Measurements from ENCODE around the gene UBE2O.

UBE2O gene

DNA sequence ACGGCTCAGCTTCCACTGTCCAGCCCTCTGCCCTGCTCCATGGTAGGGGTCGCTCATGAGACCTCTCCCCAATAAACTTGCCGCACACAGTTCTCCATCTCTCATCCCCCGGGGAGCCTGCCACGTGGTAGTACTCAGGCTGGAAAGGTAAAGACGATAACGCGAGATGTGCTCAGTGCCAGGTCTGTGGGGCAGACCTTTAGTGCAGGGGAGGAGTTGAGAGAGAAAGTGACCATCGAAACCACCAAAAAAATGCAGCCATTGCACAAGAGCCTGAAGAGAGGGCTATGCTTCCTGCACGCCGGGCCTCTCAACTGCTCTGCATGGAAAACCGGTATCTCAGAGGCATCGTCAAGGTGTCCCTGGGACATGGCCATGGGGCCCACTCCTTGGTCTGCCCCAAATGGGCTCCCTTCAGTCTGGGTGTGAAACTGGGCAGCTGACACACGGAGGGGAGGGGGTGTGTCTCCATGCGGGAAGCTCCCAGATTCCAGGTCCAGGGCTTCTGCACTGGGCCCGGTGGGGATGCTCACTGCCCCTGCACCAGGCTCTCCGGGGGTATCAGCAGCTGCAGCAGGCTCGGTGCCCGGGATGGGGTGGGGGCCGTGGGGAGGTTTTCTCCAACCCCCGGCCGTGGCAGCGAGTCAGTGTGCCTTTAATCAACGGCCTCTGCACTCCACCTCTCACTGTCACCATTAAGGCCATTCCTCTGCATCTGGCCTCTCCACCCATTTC, 9.8 kb upstream of the UBE2O start:
- no peak for DNase-seq

DNA sequence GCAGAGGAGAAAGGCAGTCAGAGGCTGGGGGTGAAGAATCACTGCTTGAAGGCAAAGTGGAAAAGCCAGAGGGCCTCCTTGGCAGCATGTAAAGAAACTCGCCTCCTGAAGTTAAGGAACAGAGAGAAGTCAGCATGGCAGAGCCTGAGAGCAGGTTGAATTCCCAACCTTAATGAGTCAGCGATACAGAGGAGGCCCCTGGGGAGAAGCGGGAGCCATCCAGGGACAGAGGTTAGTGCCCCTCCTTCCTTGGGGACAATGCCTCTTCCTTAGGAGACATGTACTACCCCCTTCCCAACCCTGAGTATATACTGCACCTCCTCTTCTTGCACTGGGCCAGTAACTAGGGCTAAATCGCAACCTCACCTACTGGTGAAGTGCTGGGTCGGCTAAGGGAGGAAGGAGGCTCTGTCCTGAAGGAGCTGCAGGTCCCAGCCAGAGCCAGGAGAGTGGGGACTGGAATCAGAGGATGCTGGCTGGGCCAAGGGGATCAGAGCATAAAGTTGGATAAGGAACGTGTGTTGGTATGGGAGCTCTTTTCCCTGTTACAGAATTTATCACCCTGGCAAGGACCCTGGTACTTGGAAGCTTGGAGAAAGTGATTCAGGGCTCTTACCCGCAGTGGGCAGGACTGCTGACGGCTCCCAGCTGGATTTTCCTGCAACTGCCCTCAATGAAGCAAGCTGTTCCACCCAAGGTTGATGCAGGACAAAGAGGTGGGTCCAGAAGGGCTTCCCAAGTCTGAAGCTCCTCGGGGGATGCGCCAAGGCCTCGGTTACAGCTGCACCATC, 9.0 kb upstream of the UBE2O start:
- no peak for DNase-seq

DNA sequence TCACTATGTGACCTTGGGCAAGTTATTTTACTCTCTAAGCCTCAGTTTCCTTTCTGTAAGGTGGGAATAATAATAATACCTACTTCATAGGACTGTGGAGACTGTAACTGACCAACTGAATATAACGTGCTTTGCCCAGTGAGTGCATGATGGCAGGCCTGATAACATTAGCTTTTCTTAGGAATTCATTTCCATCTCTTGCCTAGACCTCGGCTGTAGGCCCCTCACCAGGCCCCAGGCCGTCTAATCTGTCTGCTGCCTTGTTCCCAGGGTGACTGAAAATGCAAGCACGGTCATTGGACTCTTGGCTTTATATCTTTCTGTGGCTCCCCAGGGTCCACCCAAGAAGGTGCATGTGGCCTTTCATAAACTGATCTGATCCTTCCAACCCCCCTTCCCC, 6.7 kb upstream of the UBE2O start:
- DNase-seq = no peak

DNA sequence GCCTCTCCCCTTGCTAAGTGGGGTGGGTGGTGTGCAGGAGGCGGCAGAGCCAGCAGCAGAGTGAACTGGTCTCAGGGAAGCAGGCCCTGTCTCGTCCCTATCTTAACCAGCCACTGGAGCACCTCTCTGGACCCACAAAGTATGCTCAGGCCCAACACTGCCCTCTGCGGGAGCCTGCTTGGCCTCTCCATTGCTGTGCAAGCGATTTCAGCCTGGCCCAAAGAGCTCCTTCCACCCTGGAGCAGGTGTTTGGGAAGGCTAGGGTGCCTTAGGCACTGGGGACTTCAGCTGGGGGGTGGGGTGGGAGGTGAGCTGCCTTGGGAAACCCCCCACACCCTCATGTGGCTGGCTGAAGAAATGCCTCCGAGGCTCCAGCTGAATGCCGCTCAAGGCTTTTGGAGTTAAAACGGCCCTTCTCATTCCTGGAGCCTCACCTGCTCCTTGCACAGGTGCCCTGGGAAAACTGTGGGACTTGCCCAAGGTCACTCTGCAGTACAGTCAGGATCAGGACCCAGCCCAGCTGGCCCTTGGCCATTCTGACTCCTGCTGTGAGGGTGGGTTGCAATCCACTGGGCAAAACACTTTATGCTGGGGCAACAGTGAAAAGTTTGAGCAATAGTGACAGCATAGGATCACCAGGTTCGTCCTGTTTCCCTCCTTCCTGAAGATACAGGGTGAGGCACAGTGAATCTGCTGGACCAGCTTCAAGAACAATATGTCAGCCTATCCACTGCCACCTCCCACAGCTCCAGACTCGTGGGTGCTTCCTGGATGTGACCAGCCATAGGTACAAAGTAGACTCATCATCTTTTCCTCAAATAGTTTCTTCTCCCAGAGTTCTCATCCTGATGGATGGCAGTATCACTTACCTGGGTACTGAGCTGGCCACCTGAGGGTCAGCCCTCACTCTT, 5.9 kb upstream of the UBE2O start:
- DNase-seq = peak in 1 of 2 donors; percentile 16

DNA sequence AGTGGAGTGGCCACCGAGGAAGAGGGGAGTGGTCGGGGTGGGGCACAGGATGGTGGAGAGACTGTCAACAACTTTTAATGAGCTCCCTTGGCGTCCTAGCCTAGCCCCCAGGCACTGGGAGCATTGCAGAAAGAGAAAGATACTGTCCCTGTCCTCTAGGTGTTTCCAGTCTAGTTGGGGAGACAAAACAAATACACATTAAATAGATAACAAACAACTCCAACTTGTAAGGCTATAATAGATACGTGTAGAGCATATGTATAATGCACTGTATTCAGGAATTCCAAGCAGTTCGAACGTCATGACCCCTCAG, 435 bp upstream of the UBE2O start:
- DNase-seq = no peak

DNA sequence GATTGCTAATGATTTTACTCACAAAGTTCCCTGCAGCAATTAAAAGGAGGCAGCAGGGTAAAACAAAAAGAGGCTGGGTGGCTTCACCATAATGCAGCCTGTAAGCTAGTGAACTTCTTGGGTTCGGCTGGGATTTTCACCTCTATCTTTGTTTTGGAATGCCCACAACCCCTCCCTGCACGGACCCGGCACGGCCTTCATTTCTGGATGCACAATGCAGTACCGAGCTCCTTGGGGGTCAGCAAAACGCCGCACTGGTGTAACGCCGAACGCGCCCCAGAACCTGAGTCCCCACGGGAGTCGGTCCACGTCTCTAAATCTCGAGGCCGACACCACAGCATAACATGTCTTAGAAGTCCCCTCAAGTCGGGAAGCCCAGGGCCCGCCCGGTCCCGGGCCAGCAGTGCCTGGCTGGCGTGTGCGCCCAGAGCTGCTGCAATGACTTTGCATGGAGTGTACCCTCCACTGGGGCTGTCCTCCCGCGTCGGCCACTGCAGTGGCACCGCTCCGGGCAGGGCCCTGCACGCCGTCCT, 759 bp downstream of the UBE2O start:
- DNase-seq = peak in 1 of 2 donors; percentile 21

DNA sequence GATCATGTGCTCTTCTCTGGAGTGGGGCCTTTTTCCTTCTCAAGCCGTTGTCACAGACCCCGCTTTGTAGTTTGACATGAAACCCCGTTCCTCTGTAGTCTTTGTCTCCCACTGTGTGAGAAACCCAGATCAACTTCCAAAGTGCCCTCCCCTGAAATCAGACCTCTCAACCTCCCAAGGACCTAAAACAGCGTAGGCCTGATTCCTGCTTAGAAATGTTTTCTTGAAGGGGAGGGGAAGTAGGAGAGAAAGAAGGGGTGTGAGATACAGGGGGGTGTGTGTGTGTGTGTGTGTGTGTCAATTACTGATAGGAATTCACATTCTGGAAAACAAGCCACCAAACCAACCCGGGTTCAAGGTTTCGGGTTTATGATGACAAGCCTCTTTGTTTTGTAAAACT, 1.4 kb downstream of the UBE2O start:
- no peak for DNase-seq

DNA sequence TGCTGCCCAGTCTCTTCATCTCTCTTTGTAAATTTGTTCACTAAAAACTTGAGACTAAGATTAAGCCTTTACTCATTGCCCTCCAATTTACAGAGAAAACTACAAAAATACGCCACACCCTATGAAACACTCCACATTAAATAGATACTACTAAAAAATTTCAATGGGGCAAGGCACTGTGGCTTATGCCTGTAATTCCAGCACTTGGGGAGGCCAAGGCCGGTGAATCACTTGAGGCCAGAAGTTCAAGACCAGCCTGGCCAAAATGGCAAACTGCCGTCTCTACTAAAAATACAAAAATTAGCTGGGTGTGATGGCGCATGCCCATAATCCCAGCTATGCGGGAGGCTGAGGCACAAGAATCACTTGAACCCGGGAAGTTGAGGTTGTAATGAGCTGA, 3.8 kb downstream of the UBE2O start:
- DNase-seq = no peak

DNA sequence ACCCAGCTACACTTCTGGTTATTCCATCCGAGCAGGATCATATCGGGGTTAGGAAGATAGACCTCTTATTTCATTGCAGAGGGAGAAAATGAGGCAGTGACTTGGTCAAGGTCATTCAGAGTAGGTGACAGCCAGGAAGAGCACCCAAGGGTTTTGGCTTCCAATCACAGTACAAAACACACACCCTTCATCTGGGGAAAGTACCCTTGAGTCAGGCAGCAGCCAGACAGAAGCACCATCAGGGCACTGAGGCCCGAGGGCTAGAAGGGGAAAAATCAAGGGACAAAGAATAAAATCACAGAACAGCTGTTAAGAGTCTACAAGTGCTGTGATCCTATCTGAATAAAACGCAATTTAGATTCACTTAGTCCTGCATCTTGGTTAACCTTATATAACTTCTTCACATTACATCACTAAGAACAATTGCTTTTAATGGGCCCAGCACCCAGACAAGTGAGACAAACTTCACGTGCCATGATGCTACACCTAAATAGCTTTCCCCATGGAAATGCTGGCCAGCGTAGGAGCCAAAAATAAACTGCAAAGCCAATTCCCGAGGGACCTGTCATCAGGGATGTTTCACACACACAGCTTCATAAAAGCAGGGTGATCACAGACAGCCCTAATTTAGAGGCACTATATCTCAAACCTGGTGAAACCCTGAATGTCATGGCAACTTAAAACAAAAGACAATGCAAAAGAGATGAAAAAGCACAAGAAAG, 4.9 kb downstream of the UBE2O start:
- DNase-seq = no peak

DNA sequence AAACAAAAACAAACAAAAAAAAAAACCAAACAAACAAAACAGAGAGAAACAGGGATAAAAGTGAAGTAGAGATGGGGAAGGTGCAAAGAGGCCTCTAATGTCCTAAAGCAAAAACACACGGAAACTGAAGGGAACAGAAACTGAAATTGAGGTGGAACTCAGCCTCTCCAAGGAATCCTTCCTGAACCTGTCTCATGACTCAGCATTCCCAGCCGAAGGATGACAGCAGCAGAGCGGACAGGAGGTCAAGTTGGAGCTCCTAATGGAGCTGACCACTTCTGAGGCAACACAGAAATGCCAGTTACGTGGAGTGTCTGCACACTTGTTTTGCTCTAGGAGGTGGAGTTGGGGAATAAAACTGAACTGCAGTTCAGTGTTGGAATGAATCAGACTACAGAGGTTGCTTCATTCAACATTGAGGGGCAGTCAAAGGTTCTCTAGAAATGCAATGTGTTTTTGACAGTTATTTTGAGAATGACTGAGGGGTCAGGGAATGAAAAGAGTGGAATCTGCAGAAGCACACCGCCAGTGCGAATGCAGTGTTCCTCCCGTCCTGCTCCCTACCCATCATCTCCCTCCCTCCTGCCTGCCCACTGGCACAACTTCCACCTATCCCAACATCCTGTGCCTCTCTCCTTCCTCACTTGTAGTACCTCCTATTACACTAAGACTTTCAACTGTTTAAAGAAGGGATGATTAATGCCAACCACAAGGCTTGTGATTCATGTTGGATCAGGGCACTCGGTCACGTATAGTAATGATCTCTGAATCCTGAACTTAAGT, 6.3 kb downstream of the UBE2O start:
- DNase-seq = no peak

DNA sequence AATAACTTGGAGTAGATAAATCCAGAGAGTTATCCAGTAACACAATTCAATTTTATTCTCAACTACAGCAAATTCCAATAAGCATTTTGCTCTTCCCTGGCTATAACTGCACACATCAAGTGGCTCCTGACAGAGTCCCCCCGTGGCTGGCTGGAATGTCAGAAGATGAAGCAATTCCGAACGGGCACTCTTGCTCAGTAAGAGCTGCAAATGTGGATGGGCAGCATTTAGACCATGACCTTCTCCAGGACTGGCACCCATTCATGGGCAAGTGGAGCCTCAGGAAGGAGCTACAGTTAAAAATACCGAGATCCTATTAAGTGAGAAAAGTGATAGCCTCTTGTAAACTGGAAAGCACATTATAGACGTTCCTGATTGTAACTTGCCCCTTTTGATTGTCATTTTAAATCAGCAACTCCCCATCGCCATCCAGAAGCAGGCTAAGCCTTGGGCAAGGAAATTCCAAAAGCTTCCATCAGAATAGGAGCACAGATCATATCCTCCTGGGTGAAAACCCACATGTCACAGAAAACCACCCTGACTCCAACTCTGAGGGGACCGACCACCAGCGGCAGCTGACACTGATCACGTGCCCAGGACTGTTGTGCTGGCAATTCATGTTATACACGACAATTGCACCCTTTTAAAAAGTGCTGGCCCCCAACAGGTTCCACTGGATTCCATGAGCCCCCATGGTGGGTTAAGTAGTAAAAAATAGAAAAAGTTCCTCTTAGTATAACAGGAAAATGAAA, 7.1 kb downstream of the UBE2O start:
- DNase-seq = no peak

DNA sequence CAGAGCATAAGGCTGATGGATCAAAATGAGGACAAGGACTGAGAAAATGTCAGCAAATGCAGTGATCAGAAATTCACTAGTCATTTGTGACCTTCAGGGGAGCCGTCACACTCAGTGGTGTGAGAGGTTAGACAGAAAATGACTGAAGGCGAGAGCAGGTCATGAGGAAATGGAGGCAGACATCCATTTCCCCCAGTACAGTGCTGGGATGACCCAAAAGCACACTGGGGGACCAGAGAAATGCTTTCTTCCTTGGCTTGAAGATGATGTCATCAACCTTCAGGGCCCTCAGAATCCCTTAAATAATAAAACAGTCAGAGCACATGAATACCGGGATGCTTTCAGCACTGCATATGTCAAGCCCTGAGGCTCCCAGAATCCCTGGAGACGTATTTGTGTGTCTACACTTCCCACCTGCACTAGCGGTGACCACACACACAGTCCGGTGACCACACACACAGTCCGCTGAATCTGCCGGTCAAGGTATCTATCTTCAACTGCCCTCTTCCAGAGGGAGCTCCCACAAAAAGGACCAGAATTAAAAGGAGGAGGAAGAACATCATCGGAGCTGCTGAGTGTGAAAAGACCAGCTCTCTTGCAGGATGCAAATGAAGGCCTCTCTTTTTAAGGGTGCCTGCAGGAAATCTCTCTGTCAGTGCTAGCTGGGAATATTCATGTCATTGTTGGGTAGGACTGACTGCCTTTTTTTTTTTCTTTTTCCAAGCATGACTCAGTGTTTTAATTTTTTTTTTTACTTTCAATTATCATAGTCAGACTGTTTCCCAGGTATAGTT, 8.2 kb downstream of the UBE2O start:
- DNase-seq = no peak

DNA sequence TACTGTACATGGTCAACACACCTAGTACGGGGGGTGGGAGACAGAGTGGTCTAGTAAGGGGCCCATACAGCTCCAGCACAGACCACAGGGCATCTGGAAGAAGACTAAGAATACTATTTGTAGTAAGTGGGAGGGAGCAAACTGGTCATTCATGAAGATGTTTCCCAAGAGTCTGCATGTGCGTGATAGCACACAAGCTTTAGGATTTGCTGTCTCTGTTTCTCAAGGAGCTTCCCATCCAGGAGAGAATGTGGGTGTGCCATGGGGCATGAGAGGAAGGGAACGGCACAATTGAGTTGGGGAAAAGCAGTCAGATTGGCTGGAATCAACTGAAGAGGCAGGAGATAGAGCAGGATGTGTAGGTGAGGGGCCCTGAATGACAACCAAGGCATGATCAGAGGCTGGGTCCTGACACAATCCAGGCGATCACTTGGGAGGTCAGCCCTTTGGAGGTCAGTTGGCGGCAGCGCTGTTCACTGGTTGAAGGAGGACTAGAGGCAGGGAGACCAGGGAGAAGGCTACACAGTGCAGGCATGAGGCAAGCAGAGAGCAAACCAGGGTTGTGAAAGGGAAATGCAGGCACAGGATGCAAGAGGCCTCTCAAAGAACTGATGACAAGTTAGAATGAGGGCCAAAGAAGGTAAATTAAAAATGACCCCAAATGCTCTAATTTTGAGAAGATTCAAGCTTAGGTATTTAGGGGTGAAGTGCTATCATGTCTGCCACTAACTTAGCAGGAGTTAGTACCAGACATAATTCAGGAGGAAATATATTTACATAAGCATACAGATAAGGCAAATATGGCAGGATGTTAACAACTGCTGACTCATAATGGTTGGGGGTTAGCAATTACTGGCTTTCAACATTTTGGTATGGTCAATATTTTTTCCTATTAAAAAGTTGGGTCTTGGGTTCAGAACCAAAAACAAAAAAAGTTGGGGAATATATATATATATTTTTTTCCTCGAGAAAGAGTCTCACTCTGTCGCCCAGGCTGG, 10.3 kb downstream of the UBE2O start:
- DNase-seq = no peak

DNA sequence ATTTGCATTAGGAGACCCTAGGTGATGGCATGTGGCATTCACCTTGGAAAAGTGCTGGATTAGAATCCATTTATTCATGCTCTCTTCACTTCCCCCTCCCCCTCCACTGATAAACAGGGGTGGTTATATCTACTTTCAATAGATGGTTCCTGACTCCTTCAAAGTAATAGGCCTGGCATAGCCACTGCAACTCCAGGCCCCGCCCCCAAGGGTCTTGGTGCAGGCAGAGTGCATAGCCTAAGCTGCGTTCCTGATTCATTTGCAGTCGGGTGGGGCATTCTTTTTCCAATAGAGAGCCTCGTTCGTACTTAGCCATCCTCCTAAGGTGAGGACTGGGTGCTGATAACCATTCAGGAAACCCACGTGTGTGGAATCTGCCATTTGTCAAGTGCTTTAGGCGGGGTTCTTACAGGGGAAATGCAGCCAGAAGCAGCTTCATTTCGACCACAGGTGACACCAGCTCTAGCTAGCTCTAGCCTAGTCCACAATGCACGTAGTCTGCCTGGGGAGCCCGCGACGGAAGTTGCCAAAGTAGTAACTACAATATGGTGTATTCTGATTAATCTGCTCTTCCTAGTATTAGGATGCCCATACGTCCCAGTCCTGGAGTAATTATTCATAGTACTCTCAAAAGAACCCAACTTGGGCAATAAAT, 11.1 kb downstream of the UBE2O start:
- DNase-seq = no peak

DNA sequence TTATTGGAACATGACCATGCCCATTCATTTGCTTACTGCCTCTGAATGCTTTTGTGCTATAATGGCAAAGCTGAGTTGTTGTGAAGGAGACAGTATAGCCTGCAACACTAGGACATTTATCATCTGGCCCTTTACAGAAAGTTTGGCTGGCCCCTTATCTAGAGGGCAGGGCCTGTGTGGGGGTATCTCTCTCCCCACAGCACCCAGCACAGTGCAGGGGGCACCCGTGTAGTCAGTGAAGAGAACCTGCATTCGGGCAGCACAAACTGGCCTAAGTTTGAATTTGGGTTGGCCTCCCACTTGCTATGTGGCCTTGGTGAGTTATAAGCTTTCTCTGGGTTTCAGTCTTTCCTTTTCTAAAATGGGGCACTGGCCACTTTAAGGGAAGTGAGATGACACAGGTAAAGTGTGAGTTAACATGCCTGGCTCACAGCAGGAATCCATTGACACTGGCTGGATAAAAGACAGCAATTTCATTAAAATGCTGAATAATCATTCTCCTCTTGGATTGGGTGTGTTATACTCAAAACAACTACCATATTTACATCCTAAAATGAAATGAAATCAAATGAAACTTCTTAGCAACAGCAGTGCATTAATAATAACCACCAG, 12.1 kb downstream of the UBE2O start:
- no peak for DNase-seq

DNA sequence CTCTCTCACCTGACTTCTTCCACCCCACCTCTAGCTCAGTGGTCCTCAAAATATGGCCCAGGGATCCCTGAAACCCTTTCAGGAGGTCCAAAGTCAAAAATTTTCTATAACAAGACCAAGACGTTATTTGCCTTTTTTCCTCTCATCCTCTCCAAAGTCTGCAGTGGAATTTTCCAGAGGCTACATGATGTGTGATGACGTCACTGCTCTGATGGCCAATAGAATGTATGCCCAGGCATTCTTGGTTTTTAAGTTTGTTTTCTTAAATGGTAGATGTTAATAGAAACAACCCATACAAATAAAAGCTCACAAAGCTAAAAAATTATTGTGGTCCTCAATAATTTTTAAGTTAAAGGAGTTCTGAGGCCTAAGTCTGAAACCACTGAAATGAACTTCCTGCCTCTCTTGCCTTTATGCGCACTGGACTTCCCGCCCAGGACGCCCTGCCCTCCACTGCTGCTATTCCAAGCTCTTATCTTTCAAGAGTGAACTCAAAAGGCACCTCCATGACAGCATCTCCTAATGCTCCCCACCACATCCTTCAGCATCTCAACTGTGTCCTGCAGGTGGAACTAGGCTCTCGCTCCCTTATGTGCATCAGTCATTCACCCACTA, 13.5 kb downstream of the UBE2O start:
- DNase-seq = no peak

DNA sequence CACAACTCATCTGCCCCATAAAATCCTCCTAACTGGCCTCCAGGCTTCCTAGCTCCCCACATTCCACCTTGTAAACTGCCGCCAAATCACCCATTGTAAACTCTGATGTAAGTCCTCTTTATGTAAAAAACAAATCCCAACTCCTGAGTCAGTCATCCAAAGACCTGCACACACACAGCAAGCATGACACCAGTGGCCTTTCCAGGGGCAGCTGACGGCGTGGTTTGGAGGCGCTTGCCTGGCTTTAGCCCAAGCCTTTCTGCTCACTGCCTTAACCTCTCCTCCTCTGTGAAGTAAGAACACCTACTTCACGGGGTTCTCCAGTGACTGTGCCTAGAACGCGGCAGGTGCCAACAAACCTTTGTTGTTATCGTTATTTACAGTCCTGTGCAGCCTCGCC, 14.0 kb downstream of the UBE2O start:
- DNase-seq = no peak
